Stimulated activated CD8-positive, alpha-beta memory T cell treated with anti-CD3 and anti-CD28 coated beads, Interleukin-4, amount 100 ng/mL, for 1 hour (primary cell): ENCODE measurements around the gene SURF1.

Experiments
- DNase-seq, 2 donors: peaks; one replicate each; pipeline ENCODE4 v3.0.0-alpha.2; 2020; ENCODE audit warnings: low read depth in 2 of 2, low spot score in 1 of 2

The SURF1 gene

DNA sequence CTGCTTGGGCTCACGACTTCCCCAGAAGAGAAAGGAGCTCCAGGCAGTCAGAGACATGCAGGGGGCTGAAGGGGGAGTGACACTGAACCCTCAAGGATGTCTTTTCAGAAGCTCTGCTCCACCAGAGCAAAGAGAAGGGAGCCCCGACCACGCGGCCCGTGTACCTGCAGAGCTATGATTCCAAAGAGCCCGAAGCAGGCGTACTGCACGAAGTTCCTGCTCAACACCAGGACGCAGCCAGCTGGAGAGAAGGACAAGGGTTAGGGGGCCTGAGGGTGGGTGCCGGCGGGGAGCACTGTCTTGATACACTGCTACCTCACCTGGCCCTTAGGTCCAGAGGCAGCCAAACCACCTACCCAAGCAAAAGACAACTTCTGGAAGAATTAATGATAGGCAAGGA is 10.1 kb upstream of the SURF1 start:
- no peak for DNase-seq

DNA sequence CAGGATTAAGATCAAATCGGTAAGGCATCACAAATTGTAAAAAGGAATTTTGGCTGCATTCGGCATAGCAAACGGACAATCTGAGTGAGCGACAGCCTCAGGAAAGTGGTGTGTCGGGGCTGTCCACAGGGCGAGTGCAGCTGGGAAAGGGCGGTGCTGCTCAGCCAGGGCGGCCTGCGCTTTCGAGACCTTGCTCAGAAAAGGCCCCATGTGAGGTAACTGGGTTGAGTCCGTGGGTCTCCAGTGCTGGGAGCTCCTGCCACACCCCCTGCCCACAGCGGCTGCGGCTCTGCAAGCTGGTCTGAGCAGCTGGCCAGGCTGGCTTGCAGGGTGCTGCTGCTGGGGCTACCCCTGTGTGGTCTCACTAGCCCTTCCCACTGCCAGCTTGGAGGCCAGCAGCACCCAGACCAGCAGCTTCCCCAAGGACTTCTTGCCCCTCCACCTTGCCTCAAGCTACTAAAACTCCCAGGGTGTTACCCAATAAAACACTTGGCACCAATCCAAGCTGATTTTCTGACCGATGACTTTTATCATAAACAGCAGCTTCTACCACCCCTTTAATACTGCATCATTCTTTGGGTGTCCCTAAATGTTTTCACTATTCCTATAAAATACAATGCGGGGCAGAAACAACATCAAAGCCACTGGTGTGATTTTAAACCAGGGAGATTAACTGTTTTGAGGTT is 6.2 kb upstream of the SURF1 start:
- DNase-seq, result no peak

DNA sequence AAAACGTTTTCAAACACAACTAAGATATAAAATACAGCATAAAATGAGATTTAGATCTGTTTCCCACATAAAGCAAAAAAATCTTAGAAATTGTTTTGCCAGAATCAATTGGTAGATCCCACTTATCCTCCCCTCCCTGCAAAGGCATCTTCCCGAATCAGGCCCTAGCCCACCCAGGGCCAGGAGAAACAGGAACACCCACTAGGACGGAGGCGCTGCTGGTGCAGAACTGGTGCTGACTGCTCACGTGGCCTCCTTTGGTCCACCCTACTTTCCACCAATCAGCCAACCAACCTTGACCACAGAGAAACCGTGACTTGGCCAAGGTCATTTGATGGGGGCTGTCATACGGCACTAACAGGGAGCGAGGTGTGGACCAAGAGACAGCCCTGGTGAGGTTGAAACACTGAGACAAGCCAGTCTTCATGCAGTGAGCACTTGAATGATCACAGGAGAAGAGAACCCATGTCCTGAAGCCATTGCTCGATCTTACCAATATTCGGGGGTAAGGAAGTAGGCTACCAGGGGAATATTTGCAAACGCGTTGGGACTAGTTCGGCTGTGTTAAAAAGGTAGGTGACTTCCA is 5.3 kb upstream of the SURF1 start:
- no peak for DNase-seq

DNA sequence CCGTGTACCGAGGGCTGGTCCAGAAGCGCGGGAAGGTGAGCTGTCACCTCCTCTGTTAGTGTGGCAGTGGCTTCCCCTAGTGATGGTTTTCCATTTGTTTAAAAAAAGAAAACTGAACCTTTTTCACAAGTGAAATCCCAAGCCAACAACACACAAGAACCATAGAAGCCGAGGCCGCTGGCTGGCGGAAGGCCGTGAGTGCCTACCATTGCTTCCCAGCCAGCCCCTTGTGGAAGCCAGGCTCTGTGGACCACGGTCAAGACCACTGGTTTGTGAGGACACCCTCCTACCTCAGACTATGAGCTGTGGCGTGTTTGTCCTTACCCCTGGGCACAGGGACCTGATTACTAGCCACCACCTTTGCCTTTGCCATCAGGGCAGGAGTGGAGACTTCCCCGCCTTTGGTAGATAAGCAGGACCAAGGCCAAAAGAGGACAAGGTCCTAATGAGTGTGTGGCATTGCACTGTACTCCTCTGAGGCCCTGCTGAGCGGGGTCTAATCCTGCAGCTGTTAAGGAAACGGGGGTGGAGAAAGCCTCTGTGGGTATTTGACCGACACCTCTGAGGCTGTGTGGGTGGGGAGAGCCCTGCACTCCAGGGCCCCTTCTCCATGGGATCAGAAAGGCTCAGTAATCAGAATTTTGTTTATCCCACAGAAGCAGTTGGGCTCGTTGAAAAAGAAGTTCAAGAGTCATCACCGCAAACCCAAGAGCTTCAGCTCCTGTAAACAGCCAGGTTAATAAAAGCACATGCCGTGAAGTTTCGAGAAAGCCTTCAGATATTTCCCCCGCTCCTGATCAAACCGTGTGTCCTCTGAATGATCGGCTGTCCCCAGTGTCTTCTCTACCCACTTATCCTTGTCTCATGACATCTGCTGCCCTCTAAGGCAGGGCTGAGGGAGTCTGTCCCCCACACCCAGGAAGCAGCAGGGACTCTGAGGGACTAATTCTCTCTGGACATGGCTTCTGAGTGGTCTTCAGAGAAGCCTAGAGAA is 4.4 kb upstream of the SURF1 start:
- DNase-seq, result no peak

DNA sequence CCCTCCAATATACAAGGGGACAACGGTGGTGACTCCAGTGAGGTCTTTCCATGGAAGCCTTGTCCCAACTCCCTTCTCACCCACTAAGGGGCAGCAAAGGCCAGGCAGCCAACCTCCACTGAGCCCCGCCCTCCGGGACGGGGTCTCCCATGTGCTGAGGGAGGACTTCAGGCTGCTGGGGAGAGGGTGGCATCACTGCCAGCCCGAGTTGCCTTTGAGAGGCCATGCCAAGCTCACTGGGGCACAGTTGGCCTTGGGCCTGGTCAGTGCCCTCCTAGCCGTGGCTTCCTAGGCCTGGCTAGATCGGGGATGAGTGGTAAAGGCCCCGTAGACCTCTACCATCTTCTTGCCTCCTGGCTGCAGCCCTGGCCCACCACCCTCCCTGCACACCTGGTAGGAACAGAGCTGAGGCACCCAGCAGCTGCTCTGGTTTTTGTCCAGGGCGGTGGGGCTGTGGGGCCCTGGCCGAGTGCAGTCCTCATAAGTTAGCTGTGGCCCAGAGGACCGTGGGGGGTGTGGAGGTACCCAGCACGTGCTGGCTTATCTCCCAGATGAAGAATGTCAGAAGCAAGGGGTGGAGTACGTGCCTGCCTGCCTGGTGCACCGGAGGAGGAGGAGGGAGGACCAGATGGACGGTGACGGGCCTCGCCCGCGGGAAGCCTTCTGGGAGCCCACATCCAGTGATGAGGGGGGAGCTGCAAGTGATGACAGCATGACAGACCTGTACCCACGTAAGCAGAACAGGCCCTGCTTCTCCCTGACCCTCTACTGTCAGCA is 3.3 kb upstream of the SURF1 start:
- no peak for DNase-seq

DNA sequence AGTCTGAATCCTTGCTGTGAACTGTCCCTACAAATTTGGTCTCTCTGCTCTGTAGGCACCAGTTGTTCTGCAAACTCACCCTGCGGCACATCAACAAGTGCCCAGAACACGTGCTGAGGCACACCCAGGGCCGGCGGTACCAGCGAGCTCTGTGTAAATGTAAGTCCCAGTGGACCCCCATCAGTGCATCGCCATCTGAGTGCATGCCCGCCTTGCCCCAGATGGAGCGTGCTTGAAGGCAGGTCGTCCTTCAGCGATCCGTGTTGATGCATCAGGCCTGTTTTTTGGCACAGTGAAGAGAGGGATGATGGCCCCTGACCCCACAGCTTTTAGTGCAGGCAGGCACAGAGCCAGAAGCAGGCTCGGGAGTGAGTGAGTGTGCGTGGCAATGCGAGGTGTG is 1.4 kb upstream of the SURF1 start:
- DNase-seq, result no peak

DNA sequence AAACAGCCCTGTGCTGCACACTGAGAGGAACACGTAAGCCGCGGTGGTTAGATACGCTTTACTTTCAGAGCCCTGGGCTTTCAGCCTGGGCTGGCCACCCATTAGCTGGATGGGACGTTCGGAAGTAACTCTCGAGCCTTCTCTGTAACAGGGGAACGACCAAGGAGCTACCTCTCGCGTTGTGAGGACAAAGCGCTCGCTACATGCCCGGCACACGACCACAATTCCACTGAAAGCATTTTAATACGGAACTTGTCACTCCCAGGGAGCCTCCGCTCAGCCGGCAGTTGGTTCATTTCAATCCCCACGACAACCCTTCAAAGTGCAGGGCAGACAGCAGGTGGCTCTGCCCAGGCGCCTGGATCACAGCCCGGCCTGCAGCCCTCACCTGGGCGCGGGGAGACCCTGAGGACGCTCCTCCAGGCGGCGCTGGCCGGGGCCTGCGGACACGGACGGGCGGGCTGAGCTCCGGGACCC is 368 bp downstream of the SURF1 start:
- no peak for DNase-seq

DNA sequence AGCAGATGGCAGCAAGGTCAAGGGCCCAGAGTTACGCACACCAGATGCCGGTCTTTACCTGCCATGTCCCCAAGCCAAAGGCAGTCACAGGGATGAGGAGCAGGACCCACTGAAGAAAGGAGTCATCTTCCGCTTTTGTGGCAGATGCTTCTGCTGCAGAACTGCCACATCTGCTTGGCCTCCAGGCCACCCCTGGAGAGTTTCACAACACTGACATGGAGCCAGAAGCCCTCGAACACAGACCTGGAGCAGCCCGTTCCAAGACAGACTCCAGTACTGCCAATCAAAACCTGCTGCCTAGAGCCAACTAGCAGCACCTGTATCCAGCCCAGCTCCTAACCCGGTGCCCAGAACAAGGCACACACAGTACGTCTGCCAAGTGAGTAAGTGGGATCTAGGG is 1.5 kb downstream of the SURF1 start:
- DNase-seq, result no peak

DNA sequence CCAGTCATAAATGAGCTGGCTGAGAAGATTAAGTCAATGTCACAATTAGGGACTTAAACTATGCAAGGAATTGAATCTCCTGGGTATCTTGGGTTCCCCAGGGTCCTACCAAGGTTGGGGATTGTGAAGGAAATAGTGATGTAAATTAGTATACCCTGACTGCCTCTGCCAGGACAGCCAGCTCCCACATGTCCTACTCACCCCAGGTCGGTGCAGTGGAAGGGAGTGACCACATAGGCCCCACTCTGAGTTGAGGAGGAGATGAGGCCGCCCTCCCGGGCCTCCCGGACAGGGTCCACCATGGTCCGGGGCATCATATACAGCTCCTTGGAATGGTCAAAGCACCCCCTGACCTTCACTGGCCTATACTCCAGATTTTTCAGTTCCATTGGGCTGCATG is 2.7 kb downstream of the SURF1 start:
- DNase-seq, result no peak

DNA sequence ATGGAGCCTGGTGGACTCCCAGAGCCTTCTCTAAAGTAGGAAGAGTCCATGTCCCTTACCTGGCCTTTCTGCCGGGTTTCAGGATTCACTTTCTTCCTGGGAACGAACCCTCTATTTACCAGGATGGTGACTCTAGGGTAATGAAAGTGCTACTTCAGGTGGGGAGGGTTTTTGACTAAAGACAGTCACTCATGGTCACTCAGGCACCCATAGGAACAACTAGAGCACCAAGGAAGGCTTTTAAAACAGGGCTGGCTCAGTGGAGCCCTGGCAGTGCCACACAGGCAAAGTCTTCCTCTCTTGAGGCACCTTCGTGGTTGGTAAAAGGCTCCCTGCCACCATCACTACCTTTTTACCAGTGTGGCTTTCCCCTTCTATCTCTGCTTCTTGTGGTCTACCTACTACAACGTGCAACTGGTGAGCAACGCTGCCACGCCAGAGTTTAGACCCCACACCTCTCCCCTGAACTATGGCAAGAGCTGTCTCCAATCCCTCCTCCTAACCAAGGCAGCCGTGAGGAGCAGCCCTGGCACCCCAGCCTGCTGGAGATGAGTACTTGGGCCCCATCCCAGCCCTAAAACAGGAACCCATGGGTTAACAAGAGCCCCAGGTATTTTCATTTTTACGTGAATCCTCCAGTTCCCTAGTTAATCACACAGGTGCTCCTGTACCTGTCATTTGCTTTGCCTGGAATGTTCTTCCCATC is 3.5 kb downstream of the SURF1 start:
- no peak for DNase-seq

DNA sequence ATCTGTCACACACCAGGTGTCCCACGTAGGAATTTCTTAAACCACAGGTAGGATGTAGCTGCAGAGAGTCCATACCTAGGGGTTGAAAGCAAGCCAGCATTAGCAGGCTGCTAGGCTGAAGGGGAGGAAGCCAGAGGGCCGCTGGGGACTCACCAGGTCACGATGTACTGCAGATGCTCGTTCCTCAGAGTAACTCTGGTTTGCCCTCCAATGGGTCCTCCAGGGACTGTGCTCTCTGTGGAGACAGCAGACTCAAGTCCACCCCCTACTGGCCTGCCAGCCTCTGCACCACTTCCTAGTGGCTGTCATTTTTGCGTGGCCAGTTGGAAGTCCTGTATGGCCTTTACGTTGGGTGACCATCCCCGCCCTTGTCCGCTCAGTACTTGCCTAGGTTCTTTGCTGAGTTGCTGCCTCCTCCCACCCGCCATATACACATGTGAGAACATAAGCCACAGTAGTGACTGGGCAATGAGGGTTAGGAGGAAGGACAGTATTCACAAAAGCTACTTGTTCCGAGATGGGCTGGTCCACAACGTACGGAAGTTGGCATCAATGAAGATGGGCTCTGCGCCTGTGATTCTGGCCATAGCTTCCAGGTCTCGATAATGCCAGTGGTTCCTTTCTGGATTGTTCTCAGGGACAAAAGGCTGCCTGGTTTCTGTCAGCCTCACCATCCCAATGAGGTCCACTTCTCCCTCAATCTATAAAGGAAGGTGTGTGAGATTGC is 4.2 kb downstream of the SURF1 start:
- no peak for DNase-seq

DNA sequence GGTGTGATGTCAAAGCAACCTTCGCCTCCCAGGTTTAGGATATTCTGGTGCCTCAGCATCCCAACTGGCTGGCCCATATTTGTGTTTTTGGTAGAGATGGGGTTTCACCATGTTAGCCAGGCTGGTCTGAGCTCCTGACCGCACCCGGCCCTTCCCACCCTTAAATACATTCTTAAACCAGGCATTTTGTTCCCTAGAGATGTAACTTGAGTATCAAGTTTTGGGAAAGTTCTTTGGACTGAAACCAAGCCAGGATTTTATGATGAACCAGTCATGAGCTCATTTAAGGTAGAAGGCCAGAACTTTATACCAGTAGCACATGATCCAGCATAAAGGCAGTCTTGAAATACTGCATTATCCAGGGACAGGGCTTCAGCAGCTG is 4.8 kb downstream of the SURF1 start:
- no peak for DNase-seq

DNA sequence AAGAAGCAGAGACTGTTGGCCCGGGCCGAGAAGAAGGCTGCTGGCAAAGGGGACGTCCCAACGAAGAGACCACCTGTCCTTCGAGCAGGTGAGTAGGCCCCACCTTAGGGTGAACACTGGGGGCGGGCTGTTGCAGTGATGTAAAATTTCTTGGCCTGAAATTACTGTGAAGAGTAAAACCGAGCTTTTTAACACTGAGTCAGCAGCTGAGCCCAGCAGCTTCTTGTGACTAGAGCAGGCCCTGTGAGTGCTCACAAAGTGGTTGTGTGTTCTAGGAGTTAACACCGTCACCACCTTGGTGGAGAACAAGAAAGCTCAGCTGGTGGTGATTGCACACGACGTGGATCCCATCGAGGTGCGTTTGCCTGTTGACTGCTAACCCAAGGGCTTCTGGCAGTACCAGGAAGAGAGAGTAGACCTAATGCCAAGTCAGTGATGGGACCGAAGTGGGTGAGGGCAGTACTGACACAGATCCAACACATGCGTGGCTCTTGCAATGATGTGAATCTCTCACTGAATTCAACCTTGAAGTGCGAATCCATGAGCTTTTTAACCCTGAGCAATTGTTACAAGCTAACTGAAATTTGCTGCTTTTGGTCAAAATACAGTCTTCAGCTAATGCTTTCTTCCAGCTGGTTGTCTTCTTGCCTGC is 6.2 kb downstream of the SURF1 start:
- no peak for DNase-seq

DNA sequence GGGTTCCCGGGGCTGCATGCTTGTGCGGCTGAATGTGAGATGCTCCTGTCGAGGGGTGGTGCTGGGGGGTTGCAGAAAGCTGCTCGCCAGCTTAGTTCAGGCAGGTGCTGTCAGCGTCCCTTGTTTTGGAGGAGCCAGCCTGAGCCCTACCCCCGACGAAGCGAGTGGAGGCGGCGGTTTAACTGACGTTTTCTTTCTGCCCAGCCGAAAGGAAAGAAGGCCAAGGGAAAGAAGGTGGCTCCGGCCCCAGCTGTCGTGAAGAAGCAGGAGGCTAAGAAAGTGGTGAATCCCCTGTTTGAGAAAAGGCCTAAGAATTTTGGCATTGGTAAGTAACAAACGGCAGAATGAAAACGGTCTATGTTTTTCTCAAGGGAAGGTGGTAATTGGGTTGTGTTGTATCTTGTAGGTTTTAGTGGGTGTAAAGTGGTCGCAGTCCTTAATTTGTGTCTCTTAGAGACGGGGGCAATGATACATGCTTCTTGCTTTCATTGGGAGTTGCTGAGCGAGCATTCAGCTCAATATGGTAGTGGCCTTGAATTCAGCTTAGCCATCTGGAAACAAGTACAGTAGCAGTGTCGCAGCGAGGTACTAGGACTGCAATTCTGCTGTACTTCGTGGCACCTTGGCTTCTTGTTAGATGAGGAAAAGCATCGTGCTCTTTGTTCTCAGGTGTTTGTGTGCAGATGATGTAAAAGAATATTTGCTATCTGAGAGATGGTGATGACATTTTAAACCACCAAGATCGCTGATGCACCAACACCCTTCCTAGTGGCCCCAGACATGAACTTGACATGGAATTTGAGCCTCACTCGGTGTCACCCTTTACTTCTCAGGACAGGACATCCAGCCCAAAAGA is 7.3 kb downstream of the SURF1 start:
- DNase-seq, result no peak

DNA sequence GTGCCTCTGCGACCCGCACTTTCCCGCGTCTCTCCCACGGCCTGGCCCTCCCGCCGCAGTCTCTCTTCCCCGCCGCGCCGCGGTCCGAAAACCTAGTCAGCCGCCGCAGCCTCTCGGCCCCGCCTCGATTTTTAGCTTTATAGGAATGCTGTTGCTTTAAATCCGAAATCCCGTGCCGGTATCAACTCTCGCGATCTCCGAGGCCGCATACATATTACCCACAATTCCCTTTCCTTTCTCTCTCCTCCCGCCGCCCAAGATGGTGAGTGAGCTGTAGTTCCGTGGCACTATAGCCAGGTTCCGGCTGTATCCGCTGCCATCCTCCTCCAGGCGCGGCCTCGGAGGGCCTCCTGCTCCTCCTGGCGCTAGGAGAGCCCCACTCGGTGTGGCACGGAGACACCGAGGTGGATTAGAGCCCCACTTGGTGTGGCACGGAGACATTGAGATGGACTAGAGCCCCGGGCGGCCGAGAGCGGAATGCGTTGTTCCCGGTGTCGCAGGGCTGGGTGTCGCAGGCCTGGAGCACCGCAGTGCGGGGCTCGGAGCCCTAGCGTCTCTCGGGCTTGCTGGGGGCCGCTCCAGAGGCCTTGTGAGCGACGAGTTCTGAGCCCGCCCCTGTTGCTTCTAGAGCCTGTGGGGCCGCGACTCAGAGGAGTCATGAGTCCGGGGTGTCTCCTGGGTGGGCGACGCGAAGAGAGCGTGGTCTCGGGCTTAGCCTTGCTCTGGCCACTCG is 8.1 kb downstream of the SURF1 start, which contains the start of the genes MED22 and RPL7A:
Gene MED22, minus strand, starts transcription at position 147 of the 733 bp plus-strand sequence. CDS start 1,469 bp downstream, outside the sequence.
Gene RPL7A, plus strand, starts transcription at position 234 of the 733 bp plus-strand sequence. Its CDS starts 26 bp downstream, at position 260.
- peak; percentile 72 to 78 for DNase-seq

DNA sequence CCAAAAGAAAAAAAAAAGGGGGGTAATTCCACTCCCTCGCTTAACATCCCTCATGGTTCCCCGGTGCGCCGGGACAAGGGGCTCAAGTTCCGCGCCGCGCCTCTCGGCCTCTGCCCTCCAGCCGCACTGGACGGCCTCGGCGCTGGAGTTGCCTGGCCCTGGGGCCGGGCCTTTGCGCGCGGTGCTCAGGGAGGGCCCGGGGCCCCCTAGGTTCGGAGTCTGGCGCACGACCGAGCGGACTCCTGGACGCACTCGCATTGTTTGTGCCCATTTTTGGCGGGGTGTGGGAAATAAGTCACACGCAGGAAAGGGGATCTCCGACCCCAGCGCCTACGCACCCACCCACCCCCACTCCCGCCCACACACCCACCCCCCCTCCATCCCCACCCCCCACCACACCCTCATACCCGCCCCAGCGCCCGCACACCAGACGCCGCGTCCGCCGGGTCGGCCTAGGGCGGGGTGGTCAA is 8.7 kb downstream of the SURF1 start:
- DNase-seq, result no peak

DNA sequence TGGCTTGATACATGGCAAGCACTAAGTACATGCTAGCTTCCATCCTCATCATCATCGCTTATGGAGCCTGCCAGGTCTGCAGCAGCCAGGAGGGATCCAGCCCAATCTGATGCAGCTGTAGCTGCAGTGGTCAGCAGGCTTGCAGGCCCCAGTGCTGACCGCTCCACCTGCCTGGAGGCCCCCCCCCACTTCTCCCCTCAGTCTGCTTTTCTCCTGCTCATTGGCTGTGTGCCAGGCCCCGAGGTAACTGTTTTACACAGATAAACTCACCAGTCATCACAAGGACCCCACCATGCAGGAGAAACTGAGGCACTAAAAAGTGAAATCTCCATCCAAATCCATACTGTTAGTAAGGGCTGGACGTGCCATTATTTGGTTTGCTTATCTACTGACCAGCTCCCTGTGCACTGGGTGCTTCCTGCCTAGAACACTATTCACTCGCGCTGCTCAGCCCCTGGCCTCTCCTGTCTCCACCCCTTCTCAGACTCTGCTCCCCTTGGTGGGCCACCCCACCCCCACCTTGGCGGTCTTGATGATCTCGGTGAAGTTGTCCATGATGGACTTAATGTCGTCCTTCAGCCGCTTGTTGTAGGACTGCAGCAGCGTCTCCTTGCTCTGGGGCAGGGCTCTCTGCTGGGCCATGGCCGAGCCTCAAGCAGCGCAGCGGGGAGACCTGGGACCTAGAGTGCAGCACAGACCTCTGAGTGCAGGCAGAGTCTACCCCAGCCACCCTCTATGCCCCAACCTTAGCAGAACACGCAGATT is 10.1 kb downstream of the SURF1 start:
- no peak for DNase-seq
